K562 (cell line): ENCODE results near the gene EFCAB12. TPM values are rescaled to one million over a fixed set of nuclear protein-coding genes. Genes with fewer than 3 reads are reported as not detected.

Experiments used
- CBX5 ChIP-seq: IDR thresholded peaks from 2 replicates; pipeline ENCODE4 v1.6.1; 2014; ENCODE audit warnings: low read depth, borderline replicate concordance
- FOXA3 ChIP-seq, 2 experiments: fragments of 450-650 bp in 1 of 2; sonication (generic) in 1 of 2; formaldehyde crosslinking; IDR thresholded peaks in 1 of 2; conservative IDR thresholded peaks in 1 of 2; 2 replicates each; pipeline versions ENCODE4 v1.4.0 to v1.8.0; 2020 to 2022; ENCODE audit warnings: mild to moderate bottlenecking in 2 of 2, missing genetic modification reagents in 1 of 2
- HOXB6 ChIP-seq: fragments of 250-450 bp; sonication (Bioruptor Pico); IDR thresholded peaks from 2 replicates; pipeline ENCODE4 v1.5.1; 2022; ENCODE audit warnings: mild to moderate bottlenecking, borderline replicate concordance
- MED1 ChIP-seq: sonication (generic); formaldehyde crosslinking; IDR thresholded peaks from 2 replicates; pipeline ENCODE4 v1.8.1; 2023; ENCODE audit warnings: missing genetic modification reagents, borderline replicate concordance
- MYC ChIP-seq, 2 experiments: fragments of 250-450 bp in 1 of 2; sonication (Bioruptor Pico) in 1 of 2; IDR thresholded peaks; 2 replicates each; pipeline versions ENCODE4 v1.5.1 to v1.6.1; 2012 to 2021; ENCODE audit warnings: low read depth in 2 of 2, borderline replicate concordance in 1 of 2, improper control_type of control experiment in 1 of 2, low read length in 1 of 2, mild to moderate bottlenecking in 1 of 2, moderate library complexity in 1 of 2
- NFIX ChIP-seq: fragments of 250-450 bp; sonication (Bioruptor Pico); IDR thresholded peaks from 2 replicates; pipeline ENCODE4 v1.4.0; 2020; ENCODE audit warnings: low read depth, mild to moderate bottlenecking, moderate library complexity
- NKRF ChIP-seq: fragments of 450-650 bp; IDR thresholded peaks from 2 replicates; pipeline ENCODE4 v1.6.1; 2016; ENCODE audit warnings: borderline replicate concordance
- PCBP1 ChIP-seq: fragments of 200-400 bp; formaldehyde crosslinking; IDR thresholded peaks from 2 replicates; pipeline ENCODE4 v1.6.1; 2018; ENCODE audit warnings: mild to moderate bottlenecking, low read depth, low read length; ENCODE audit not compliant: poor library complexity, severe bottlenecking
- PKNOX1 ChIP-seq: fragments of 450-650 bp; IDR thresholded peaks from 2 replicates; pipeline ENCODE4 v1.6.1; 2016
- POLR3G ChIP-seq: IDR thresholded peaks from 2 replicates; pipeline ENCODE4 v1.6.1; 2011; ENCODE audit not compliant: insufficient read length, insufficient replicate concordance; ENCODE audit errors: extremely low read depth
- POU5F1 ChIP-seq: fragments of 150-350 bp; IDR thresholded peaks from 2 replicates; pipeline ENCODE4 v1.6.1; 2014; ENCODE audit warnings: borderline replicate concordance, low read length, low read depth, mild to moderate bottlenecking; ENCODE audit not compliant: partially characterized antibody
- PTTG1 ChIP-seq: fragments of 450-650 bp; IDR thresholded peaks from 2 replicates; pipeline ENCODE4 v1.6.1; 2016; ENCODE audit warnings: low read depth, mild to moderate bottlenecking, missing genetic modification characterization, missing compliant biosample characterization
- SIN3B ChIP-seq: fragments of 450-650 bp; IDR thresholded peaks from 2 replicates; pipeline ENCODE4 v1.6.1; 2017; ENCODE audit warnings: low read depth, mild to moderate bottlenecking, moderate library complexity
- SREBF2 ChIP-seq: sonication (generic); formaldehyde crosslinking; IDR thresholded peaks from 2 replicates; pipeline ENCODE4 v1.4.0; 2020; ENCODE audit warnings: mild to moderate bottlenecking, missing genetic modification reagents
- USF2 ChIP-seq: sonication (generic); formaldehyde crosslinking; IDR thresholded peaks from 2 replicates; pipeline ENCODE4 v1.5.0; 2020; ENCODE audit warnings: missing genetic modification reagents
- ZBTB7A ChIP-seq: IDR thresholded peaks from 2 replicates; pipeline ENCODE4 v1.6.1; 2011; ENCODE audit warnings: low read depth, mild to moderate bottlenecking, low read length, moderate library complexity, borderline replicate concordance; ENCODE audit not compliant: control insufficient read depth
- ZEB2 ChIP-seq: fragments of 450-650 bp; IDR thresholded peaks from 2 replicates; pipeline ENCODE4 v1.6.1; 2016
- ZFPM2 ChIP-seq: fragments of 250-450 bp; sonication (Bioruptor Pico); IDR thresholded peaks from 2 replicates; pipeline ENCODE4 v1.5.1; 2022; ENCODE audit warnings: mild to moderate bottlenecking
- ZNF12 ChIP-seq: sonication (generic); formaldehyde crosslinking; IDR thresholded peaks from 2 replicates; pipeline ENCODE4 v1.4.0; 2020; ENCODE audit warnings: mild to moderate bottlenecking, missing genetic modification reagents
- ZNF175 ChIP-seq: fragments of 200-800 bp; sonication (Bioruptor generic); IDR thresholded peaks from 2 replicates; pipeline ENCODE4 v1.6.1; 2016; ENCODE audit warnings: low read depth, mild to moderate bottlenecking, missing genetic modification characterization, missing compliant biosample characterization
- ZZZ3 ChIP-seq: fragments of 450-650 bp; IDR thresholded peaks from 2 replicates; pipeline ENCODE4 v1.6.1; 2016; ENCODE audit warnings: antibody characterized with exemption, mild to moderate bottlenecking, moderate library complexity
- polyA plus RNA-seq, 8 experiments: library from polyadenylated mRNA; depleted of rRNA in 4 of 8; stranded (reverse) in 5 of 8; unstranded in 3 of 8; fragments of >200 nt; fragmentation: Nextera tagmentation in 2 of 8; fragmentation: Illumina TruSeq in 1 of 8; extraction: Ambion mirVana in 2 of 8; extraction: Trizol in 1 of 8; gene quantifications; 2 replicates each; pipeline versions ENCODE4 v1.2.1 to v1.2.3, GENCODE V29; 2011 to 2014; ENCODE audit warnings: inconsistent platforms in 1 of 8, missing spikeins in 1 of 8
- total RNA-seq, 7 experiments: library from RNA; depleted of rRNA in 6 of 7; stranded (reverse); fragments of >200 nt in 6 of 7; fragmentation: Illumina TruSeq in 2 of 7; extraction: Trizol in 2 of 7; gene quantifications; 2 replicates each; pipeline versions ENCODE4 v1.2.1 to v1.2.3, GENCODE V29; 2011 to 2021; ENCODE audit warnings: low replicate concordance in 1 of 7
- TF ChIP-seq, protein P1 (sequence below), 2 experiments: fragments of 250-450 bp in 1 of 2; fragments of 450-650 bp in 1 of 2; sonication (Bioruptor Pico) in 1 of 2; IDR thresholded peaks; 2 replicates each; pipeline versions ENCODE4 v1.6.1 to v1.8.0; 2016 to 2021; ENCODE audit warnings: mild to moderate bottlenecking in 2 of 2, moderate library complexity in 2 of 2, missing compliant biosample characterization in 1 of 2, missing genetic modification characterization in 1 of 2

The EFCAB12 gene
- total and polyA plus RNA-seq, 9 of the 15 experiments (the other 6 are each of a cell fraction or from before 2014, with no cell fraction given), result 0.08 to 0.95 (median 0.56) TPM; not detected in 1

GRCh38 chr3:129439226-129439816, 10.9 kb upstream of the EFCAB12 start (continued):
- TF ChIP-seq, protein P1, sequence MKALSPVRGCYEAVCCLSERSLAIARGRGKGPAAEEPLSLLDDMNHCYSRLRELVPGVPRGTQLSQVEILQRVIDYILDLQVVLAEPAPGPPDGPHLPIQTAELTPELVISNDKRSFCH (CRISPR knock-in tag; IDR thresholded peaks at IDR 0.05), result no peak
- TF ChIP-seq, protein P1 (tag; IDR thresholded peaks at IDR 0.05), result no peak
- TF ChIP-seq NFIX (CRISPR knock-in tag) (no peak), USF2 (no peak), ZZZ3 (no peak), MED1 (CRISPR knock-in tag) (no peak), SIN3B (no peak), ZEB2 (no peak), NKRF (0 out of 2 replicates have a peak, but pooled peaks have one; percentile 31), HOXB6 (CRISPR knock-in tag) (no peak), ZFPM2 (no peak), POLR3G (no peak), CBX5 (0 out of 2 replicates have a peak, but pooled peaks have one; percentile 18), PTTG1 (tag) (no peak), MYC (IDR thresholded peaks at IDR 0.05; ENCODE audit: low read depth, low read length) (no peak), MYC (CRISPR knock-in tag; IDR thresholded peaks at IDR 0.05; ENCODE audit: borderline replicate concordance, low read depth) (no peak), SREBF2 (no peak), ZBTB7A (no peak), ZNF12 (no peak), POU5F1 (no peak), PCBP1 (no peak), PKNOX1 (no peak), FOXA3 (CRISPR knock-in tag; conservative IDR thresholded peaks at IDR 0.05 in 1 of 2, IDR thresholded peaks at IDR 0.05 in 1 of 2) (no peak), ZNF175 (CRISPR knock-in tag) (no peak)
